GM23338 (cell line): ENCODE results near the gene TNFSF10.

ENCODE experiments used
- CREB1 ChIP-seq: fragments of 250-450 bp; sonication (Bioruptor Pico); IDR thresholded peaks from 2 replicates; pipeline ENCODE4 v1.5.0; 2020; ENCODE audit warnings: low read depth, mild to moderate bottlenecking, moderate library complexity
- CTCF ChIP-seq, 2 experiments: fragments of 200-600 bp in 1 of 2; sonication (generic) in 1 of 2; conservative IDR thresholded peaks; 2 replicates each; pipeline versions ENCODE4 v1.5.1 to v1.6.1; 2016 to 2017; ENCODE audit warnings: antibody characterized with exemption in 2 of 2, low read depth in 2 of 2, mild to moderate bottlenecking in 2 of 2, moderate library complexity in 1 of 2
- ZNF114 ChIP-seq: fragments of 250-450 bp; sonication (Bioruptor Pico); IDR thresholded peaks from 2 replicates; pipeline ENCODE4 v1.5.0; 2020; ENCODE audit warnings: mild to moderate bottlenecking, moderate library complexity

- TF ChIP-seq CREB1 (no peak), CTCF (conservative IDR thresholded peaks at IDR 0.05; ENCODE audit: low read depth in 2 of 2) (no peak), ZNF114 (no peak)
These were observed 23.5 kb upstream of the TNFSF10 start for GRCh38 chr3:172546628-172547214.
